Measurements from ENCODE around the gene HPSE2. TPM values are rescaled to one million over a fixed set of nuclear protein-coding genes. Genes with fewer than 3 reads are reported as not detected.

HPSE2 gene
- total RNA-seq, 1 experiment from 2014 or later = 0.05 TPM

DNA sequence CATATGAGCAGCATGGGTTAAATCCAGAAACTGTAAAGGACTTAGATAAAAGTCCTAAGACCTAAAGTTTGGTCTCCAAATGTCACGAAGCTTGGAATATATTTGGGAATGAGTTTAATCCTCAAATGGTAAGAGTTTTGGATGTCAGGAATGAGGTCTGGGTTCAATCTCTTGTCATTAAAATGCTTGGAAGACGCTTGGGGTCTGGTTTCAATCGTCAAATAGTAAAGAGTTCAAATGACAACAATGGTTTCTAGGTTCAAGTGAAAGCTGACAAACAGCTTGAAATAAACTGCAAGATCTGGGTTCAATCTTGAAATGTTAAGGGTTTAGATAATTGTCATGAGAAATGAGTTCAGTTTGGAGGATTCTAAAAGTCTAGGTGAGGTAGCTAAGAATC lies 403.5 kb downstream of the HPSE2 start (continued):
- TF ChIP-seq, protein P1, sequence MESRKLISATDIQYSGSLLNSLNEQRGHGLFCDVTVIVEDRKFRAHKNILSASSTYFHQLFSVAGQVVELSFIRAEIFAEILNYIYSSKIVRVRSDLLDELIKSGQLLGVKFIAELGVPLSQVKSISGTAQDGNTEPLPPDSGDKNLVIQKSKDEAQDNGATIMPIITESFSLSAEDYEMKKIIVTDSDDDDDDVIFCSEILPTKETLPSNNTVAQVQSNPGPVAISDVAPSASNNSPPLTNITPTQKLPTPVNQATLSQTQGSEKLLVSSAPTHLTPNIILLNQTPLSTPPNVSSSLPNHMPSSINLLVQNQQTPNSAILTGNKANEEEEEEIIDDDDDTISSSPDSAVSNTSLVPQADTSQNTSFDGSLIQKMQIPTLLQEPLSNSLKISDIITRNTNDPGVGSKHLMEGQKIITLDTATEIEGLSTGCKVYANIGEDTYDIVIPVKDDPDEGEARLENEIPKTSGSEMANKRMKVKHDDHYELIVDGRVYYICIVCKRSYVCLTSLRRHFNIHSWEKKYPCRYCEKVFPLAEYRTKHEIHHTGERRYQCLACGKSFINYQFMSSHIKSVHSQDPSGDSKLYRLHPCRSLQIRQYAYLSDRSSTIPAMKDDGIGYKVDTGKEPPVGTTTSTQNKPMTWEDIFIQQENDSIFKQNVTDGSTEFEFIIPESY (IDR thresholded peaks at IDR 0.05; ENCODE audit: extremely low read depth, insufficient replicate concordance, low read length) = no peak
- TF ChIP-seq YY1 (IDR thresholded peaks at IDR 0.05; ENCODE audit: extremely low read depth, insufficient replicate concordance, low read depth, low read length) (no peak), POLR2A (IDR thresholded peaks at IDR 0.05; ENCODE audit: borderline replicate concordance, extremely low read depth, insufficient read depth, insufficient read length) (no peak), POLR2AphosphoS5 (IDR thresholded peaks at IDR 0.05; ENCODE audit: low read depth, low read length) (no peak)

DNA sequence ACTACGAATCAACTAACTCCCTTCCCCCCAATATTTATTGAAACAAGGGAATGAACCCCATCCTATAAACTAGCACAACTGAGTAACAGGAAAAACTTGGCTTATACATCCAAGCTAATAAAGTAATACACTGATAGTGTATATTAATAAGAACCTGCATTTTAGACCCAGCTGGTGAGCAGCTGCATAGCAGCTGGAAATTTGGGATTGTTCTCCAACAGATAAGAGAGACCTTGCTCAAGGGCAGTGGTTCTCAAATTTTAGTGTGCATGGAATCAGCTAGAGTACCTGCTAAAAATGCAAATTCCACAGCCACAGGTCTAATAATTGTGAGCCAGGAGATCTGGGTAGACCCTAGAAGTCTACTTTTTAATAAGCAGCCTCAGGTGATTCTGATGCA lies 404.3 kb downstream of the HPSE2 start:
- TF ChIP-seq POLR2AphosphoS5 (IDR thresholded peaks at IDR 0.05; ENCODE audit: low read depth, low read length) (no peak), ZNF274 (IDR thresholded peaks at IDR 0.05; ENCODE audit: low read depth, low read length) (no peak), CBX3 (IDR thresholded peaks at IDR 0.05; ENCODE audit: low read depth) (no peak), CEBPB (IDR thresholded peaks at IDR 0.05; ENCODE audit: low read depth) (no peak), EZH2 (IDR thresholded peaks at IDR 0.05) (no peak), JUND (IDR thresholded peaks at IDR 0.05) (no peak), FOSL1 (IDR thresholded peaks at IDR 0.05; ENCODE audit: low read depth) (no peak), EGR1 (IDR thresholded peaks at IDR 0.05; ENCODE audit: low read depth) (no peak), TCF7L2 (IDR thresholded peaks at IDR 0.05; ENCODE audit: borderline replicate concordance, extremely low read depth, insufficient read depth, insufficient read length) (no peak), SIN3A (IDR thresholded peaks at IDR 0.05; ENCODE audit: low read depth) (no peak)
- TF ChIP-seq, protein P2, sequence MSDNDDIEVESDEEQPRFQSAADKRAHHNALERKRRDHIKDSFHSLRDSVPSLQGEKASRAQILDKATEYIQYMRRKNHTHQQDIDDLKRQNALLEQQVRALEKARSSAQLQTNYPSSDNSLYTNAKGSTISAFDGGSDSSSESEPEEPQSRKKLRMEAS (IDR thresholded peaks at IDR 0.05) = no peak
- TF ChIP-seq, protein P3, sequence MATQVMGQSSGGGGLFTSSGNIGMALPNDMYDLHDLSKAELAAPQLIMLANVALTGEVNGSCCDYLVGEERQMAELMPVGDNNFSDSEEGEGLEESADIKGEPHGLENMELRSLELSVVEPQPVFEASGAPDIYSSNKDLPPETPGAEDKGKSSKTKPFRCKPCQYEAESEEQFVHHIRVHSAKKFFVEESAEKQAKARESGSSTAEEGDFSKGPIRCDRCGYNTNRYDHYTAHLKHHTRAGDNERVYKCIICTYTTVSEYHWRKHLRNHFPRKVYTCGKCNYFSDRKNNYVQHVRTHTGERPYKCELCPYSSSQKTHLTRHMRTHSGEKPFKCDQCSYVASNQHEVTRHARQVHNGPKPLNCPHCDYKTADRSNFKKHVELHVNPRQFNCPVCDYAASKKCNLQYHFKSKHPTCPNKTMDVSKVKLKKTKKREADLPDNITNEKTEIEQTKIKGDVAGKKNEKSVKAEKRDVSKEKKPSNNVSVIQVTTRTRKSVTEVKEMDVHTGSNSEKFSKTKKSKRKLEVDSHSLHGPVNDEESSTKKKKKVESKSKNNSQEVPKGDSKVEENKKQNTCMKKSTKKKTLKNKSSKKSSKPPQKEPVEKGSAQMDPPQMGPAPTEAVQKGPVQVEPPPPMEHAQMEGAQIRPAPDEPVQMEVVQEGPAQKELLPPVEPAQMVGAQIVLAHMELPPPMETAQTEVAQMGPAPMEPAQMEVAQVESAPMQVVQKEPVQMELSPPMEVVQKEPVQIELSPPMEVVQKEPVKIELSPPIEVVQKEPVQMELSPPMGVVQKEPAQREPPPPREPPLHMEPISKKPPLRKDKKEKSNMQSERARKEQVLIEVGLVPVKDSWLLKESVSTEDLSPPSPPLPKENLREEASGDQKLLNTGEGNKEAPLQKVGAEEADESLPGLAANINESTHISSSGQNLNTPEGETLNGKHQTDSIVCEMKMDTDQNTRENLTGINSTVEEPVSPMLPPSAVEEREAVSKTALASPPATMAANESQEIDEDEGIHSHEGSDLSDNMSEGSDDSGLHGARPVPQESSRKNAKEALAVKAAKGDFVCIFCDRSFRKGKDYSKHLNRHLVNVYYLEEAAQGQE (IDR thresholded peaks at IDR 0.05; ENCODE audit: low read depth) = no peak
- RAD21 ChIA-PET (ENCODE audit: low non-redundant PET in 1 of 2, low total read pairs in 2 of 2, uncharacterized antibody in 2 of 2, unreplicated experiment in 2 of 2) = no interaction called here
- Histone ChIP-seq H3K9me3 (ENCODE audit: control insufficient read depth in 1 of 2, insufficient read depth in 1 of 2, low read depth in 1 of 2, low read length in 2 of 2) (no peaks in the 10 kb centered on the region), H3K36me3 (ENCODE audit: control insufficient read depth in 1 of 2, insufficient read depth in 2 of 2, low read length in 2 of 2) (no peaks in the 10 kb centered on the region), H3K4me3 (replicated peaks in 1 of 2; ENCODE audit: low read depth in 1 of 2, low read length in 2 of 2) (no peak overlapping the region), H4K20me1 (ENCODE audit: insufficient read depth) (no peaks in the 10 kb centered on the region), H2AFZ (ENCODE audit: low read depth, low read length, poor library complexity, severe bottlenecking) (no peak overlapping the region), H3K4me1 (ENCODE audit: control insufficient read depth in 1 of 2, insufficient read depth in 2 of 2, low read length in 2 of 2) (no peaks in the 10 kb centered on the region), H3K4me2 (ENCODE audit: low read length) (no peak overlapping the region), H3K9ac (ENCODE audit: low read length) (no peak overlapping the region), H3K27ac (ENCODE audit: low read depth, low read length) (no peak overlapping the region), H3K27me3 (ENCODE audit: insufficient read depth, low read length) (peaks cover 4% of the 10 kb centered on the region; the same call in 1 of the 2 replicates), H3K9me2 (ENCODE audit: insufficient read depth) (no peaks in the 10 kb centered on the region), H3K79me2 (ENCODE audit: insufficient read depth, low read length) (no peaks in the 10 kb centered on the region)
- intact Hi-C loops (cut with micrococcal nuclease) = no loop called here
- ATAC-seq (no peak), DNase-seq (ENCODE audit: low read depth, low spot score) (no peak)
- CTCF ChIA-PET = interaction anchor here (0.9 kb wide), 1 partner anchor 21 kb away, joined by 3 read pairs; no protein-coding TSS in a partner anchor
- POLR2A ChIA-PET = no interaction called here
- no TSS peak for BruUV-seq (replicated peaks)

Data from HCT116 (cell line).